KOPT-K1 (cell line): ENCODE data around the gene NRCAM.
"Not testable (repeated sequence)": the region's sequence is repeated elsewhere in the genome, so short reads cannot be mapped to it uniquely, and the experiment has no call there.

ENCODE experiments used
- H3K27ac ChIP-seq: fragments of 200-600 bp; sonication (generic); 2 replicates; pipeline ENCODE4 v1.5.1; 2016; ENCODE audit warnings: antibody characterized with exemption, mild to moderate bottlenecking, low read depth, low read length; ENCODE audit not compliant: poor library complexity, severe bottlenecking
- H3K36me3 ChIP-seq: fragments of 200-600 bp; sonication (generic); 2 replicates; pipeline ENCODE4 v1.5.1; 2017; ENCODE audit warnings: antibody characterized with exemption, mild to moderate bottlenecking, low read length, moderate library complexity; ENCODE audit not compliant: insufficient read depth
- H3K9me3 ChIP-seq: fragments of 200-600 bp; sonication (generic); 2 replicates; pipeline ENCODE4 v1.5.1; 2017; ENCODE audit warnings: antibody characterized with exemption, low read length, mild to moderate bottlenecking; ENCODE audit not compliant: insufficient read depth, poor library complexity, severe bottlenecking

Gene NRCAM

DNA sequence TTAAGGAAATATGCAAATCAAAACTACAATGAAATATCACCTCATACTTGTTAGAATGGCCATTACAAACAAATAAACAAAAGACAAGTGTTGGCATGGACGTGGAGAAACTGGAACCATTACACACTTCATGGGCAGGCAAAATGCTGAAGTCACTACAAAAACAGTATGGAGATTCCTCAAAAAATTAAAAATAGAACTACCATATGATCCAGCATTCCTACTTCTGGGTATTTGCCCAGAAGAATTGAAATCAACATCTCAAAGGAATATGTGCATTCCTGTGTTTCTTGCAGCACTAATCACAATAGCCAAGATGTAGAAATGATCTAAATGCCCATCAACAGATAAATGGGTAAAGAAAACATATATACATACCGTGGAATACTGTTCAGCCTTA, 83.6 kb downstream of the NRCAM start:
- no peaks in the 10 kb centered on the region for H3K9me3 ChIP-seq
- H3K27ac ChIP-seq = no peak overlapping the region
- H3K36me3 ChIP-seq = no peaks in the 10 kb centered on the region

DNA sequence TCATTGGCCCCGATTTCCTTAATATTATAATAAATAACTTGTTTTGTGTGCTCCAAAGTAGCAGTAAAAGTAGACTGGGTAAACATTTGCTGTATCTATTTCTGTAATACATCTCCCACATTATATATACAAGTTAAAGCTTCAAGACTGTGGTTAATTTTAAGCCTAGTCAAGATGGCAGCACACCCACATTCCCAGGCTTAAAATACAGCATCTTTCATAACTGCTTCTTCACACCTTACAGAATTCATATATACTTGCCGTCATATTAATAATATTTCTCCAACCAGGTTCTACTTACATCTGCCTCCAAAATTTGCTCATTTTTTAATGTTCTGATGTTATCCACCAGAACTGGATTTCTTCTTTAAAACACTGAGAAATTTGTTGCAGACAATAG, 85.6 kb downstream of the NRCAM start:
- no peaks in the 10 kb centered on the region for H3K9me3 ChIP-seq
- no peaks in the 10 kb centered on the region for H3K36me3 ChIP-seq
- H3K27ac ChIP-seq = no peak overlapping the region

DNA sequence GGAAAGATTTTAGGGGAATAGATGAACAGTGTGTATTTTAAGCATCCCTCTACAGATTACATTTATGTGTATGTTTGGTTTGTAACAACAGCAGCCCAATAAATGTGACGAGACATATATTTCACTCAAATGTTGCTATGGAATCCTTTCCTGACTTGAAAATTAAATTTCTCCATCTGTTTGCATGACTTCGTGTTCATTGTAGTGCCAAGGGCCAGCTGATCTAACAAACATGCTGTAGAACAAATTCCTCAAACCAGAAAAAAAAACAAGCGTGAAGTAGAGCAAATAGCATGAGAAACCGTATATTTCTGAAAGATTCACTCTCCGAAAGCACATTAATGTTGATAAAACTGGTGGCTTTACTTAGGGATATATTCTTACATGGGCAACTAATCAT, 87.8 kb downstream of the NRCAM start:
- no peaks in the 10 kb centered on the region for H3K36me3 ChIP-seq
- no peaks in the 10 kb centered on the region for H3K9me3 ChIP-seq
- H3K27ac ChIP-seq = no peak overlapping the region

DNA sequence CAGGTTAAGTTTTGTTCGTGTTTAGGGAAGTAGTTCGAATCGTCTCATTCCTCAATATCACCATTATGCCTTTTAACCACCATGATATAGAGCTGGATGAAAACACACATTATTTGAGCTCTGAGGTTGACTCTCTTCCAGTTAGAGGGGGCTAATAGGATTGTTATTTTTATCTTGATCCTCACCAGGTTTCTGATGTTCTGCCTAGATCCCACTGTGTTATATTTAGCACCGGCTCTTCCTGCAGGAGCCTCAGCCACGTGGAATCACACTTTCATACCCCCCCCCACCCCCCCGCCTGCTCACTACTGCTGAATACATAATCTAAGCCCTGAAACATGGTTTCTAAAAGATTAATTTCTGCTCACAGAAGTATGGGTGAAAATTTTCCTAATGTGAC, 88.3 kb downstream of the NRCAM start:
- H3K9me3 ChIP-seq = no peaks in the 10 kb centered on the region
- no peaks in the 10 kb centered on the region for H3K36me3 ChIP-seq
- no peak overlapping the region for H3K27ac ChIP-seq

DNA sequence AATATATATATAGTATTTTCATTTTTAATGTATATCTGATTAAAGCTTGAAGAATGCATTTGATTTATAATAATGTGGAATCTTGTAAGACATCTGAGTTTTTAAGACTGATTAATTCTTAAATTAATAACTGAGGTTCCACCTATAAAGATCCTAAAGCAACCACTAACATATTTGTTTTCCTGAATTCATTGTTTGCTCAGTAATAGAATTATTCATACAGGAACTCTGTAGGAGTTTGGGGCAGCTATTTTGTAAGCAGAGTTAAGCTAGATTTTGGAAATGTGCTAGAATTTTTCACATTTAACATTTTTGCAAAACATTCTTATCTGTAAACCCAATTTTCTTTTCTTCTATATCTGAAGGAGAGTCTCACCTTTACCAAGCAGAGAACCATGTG, 88.9 kb downstream of the NRCAM start:
- Histone ChIP-seq H3K9me3 (no peaks in the 10 kb centered on the region), H3K27ac (no peak overlapping the region), H3K36me3 (no peaks in the 10 kb centered on the region)

DNA sequence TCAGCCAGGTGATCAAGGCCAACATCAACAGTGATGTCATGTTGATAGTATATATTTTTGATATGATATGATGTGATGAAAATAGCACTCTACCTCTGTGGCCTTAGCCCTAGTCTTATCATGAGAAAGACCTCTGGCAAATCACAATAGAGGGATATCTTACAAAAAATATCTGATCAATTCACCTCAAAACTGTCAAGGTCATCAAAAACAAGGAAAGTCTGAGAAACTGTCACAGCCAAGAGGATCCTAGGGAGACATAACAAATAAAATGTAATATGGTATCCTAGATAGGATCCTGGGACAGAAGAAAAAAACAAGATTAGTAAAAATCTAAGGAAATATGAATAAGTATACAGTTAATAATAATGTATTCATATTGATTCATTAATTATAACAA, 92.6 kb downstream of the NRCAM start:
- Histone ChIP-seq H3K27ac (no peak overlapping the region), H3K9me3 (no peaks in the 10 kb centered on the region), H3K36me3 (no peaks in the 10 kb centered on the region)

DNA sequence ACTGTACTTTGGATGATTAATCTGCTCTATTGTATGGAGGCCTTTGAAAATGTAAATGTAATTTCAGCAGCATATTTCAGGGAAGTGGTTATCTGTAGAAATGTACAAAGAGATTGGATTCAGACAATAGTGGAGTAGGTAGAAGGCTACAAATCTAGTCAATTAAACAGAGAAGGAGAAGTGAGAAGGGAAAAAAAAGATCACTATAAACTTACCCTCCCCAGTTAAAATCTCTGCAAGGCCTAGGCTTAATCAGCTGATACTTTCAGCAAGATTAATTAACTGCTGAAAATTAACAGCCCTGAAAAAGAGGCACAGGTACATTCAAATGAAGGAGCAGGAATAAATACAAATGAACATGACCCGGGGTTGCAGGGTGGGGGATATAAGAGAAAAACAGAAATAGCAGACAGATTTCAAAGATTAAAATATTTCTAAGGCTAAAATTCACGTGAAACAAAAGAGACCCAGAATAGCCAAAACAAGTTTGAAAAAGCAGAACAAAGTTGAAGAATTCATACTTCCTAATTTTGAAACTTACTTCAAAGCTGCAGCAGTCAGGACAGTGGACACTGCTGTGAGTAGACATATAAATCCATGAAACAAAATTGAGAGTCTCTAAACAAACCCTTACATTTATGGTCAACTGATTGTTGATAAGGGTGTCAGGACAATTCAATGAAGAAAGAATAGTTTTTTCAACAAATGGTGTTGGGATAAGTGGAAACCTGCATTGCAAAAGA, 96.0 kb downstream of the NRCAM start:
- Histone ChIP-seq H3K9me3 (no peaks in the 10 kb centered on the region), H3K36me3 (no peaks in the 10 kb centered on the region), H3K27ac (no peak overlapping the region)

DNA sequence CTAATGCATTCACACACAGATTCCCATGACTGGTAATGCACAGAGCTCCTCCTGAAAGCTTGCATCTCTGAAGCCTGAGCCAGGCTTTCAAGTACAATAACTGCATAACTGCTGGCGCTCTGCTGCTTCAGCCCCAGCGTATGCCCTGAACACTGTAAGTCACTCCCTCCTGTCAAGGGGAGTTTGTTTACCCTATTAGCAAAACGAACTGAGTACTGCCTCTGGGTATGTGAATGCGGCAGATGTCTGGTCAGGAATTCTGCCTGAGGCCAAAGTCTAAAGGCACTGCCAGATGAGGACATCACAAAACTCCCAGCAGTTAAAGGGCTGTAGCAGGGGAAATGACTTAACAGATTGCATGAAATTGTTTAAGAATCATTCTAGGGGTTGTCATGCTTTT, 97.7 kb downstream of the NRCAM start:
- Histone ChIP-seq H3K36me3 (no peaks in the 10 kb centered on the region), H3K9me3 (no peaks in the 10 kb centered on the region), H3K27ac (no peak overlapping the region)

DNA sequence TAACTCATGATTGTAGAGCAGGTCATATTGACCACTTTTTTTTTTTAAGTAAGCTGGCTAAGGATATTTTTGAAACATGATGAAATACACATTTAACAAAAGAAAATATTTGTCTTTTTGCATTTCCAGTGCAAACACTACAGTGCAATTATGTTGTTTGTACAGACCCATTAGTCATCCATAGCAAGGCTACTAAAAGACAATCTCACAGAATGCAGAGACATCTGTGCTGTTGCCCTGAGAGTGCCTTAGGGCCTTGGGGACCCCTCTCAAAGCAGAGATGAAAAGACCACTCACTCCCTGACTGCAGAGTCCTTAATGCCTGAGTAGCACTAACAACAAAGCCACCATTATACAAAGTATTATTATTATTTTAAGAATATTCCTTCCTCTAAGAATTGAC, 104.5 kb downstream of the NRCAM start:
- Histone ChIP-seq H3K9me3 (no peaks in the 10 kb centered on the region), H3K27ac (no peak overlapping the region), H3K36me3 (no peaks in the 10 kb centered on the region)

DNA sequence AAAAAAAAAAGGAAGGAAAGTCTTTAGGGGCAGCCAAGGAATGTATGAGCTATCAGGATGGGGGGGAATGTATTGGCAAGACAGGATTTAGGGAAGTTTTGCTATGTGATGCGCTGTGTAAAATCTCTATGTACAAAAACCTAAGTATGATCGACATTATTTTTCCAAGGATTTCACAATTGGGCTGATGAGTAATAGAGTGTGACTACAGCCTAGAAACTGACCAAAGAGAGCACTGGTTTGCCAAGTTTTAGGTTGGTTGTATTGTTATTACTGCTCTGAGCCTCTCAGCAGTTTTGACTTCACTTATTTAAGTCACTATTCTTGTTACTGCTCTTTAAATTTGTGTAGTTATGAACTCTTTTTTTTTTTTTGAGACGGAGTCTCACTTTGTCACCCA, 107.3 kb downstream of the NRCAM start:
- H3K27ac ChIP-seq = no peak overlapping the region
- H3K9me3 ChIP-seq = no peaks in the 10 kb centered on the region
- no peaks in the 10 kb centered on the region for H3K36me3 ChIP-seq

DNA sequence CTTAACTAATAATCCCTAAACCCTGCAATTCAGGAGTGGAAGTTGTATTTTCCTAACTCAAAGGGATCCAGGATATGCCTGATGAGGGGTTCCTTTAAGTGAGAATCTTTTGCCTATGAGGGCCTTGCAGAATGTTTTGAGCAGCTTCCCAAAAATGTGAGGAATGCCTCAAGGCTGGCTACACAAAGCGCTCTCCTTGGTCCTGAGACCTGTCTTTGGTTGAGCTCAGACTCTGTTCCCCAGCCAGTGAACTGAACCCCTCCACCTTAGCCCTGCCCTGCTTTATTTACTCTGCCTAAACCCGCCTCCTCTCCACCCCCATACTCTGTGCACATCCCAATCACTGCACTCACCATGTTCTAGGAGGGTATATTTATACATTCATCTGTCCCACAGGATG, 108.6 kb downstream of the NRCAM start:
- Histone ChIP-seq H3K9me3 (no peaks in the 10 kb centered on the region), H3K36me3 (no peaks in the 10 kb centered on the region), H3K27ac (no peak overlapping the region)

DNA sequence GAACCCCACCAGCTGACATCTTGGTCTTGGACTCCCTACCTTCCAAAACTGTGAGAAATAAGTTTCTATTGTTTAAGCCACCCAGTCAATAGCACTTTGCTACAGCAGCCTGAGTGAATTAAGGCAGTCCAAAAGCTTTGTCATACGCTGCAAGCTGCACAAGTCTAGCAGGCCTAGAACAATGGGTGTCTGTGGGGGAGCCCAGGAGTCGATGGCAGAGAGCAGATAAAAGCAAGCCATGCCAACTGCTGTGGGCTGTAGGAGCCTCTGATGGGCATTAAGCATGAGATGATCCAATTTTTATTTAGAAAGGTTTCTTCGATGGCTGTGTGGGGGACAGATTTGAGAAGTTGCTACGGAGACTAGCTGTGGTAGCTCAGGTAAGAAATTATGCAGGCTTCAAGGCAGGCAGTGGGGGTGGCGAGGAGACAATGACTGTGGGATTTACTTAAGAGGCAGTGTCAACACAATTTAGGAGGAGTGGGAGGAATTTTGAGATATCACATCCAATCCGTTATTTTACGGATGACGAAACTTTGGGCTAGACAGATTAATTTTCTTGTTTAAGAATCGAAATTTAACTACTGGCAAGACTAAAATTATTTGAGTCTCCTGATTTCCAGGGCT, 110.4 kb downstream of the NRCAM start:
- H3K27ac ChIP-seq = no peak overlapping the region
- no peaks in the 10 kb centered on the region for H3K36me3 ChIP-seq

DNA sequence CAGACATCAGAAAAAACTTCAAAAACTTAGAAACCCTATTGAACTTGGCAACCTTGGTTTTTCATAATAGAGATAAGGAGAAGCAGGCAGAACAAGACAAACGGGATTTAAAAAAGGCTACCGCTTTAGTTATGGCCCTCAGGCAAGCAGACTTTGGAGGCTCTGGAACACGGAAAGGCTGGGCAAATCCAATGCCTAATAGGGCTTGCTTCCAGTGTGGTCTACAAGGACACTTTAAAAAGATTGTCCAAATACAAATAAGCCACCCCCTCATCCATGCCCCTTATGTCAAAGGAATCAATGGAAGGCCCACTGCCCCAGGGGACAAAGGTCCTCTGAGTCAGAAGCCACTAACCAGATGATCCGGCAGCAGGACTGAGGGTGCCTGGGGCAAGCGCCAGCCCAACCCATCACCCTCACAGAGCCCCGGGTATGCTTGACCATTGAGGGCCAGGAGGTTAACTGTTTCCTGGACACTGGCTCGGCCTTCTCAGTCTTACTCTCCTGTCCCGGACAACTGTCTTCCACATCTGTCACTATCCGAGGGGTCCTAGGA, 115.3 kb downstream of the NRCAM start:
- no peak overlapping the region for H3K27ac ChIP-seq
- no peaks in the 10 kb centered on the region for H3K9me3 ChIP-seq
- no peaks in the 10 kb centered on the region for H3K36me3 ChIP-seq

More for the DNA sequence above, 110.4 kb downstream of the NRCAM start:
- no peaks in the 10 kb centered on the region for H3K9me3 ChIP-seq

DNA sequence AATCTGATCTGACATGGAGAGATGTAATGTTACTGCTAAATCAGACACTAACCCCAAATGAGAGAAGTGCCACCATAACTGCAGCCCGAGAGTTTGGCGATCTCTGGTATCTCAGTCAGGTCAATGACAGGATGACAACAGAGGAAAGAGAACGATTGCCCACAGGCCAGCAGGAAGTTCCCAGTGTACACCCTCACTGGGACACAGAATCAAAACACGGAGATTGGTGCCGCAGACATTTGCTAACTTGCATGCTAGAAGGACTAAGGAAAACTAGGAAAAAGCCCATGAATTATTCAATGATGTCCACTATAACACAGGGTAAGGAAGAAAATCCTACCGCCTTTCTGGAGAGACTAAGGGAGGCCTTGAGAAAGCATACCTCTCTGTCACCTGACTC, 115.8 kb downstream of the NRCAM start:
- H3K36me3 ChIP-seq, H3K27ac ChIP-seq, H3K9me3 ChIP-seq: not testable (repeated sequence)

DNA sequence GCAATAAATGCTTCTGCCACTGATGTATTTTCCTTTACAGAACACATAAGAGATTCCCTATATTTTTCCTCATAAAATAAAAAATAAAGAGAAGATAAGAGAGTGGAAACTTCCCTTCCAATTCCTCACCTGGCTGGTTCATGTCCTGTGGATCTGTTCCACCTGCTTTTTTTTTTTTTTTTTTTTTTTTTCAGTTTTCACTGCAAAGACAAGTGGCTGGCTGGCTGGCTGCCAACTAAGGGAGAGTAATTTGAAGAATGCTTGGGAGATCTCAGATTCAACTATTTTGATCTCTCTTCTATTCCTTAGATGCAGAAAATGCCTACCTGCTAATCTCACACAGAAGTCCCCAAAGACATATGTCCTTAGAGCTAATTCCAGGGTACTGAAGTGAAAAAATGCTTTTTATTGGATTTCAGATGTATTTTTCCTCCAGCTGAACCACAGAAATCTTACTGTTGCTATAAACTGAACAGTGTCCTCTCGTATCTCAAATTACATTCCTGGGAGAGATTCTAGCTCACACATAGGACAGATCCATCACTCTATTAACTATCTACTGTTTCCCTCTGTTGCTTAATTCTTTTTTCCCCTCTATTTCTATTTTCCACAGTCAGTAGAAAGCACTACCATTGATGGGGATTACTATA, 120.8 kb downstream of the NRCAM start:
- Histone ChIP-seq H3K9me3 (no peaks in the 10 kb centered on the region), H3K27ac (no peak overlapping the region), H3K36me3 (no peaks in the 10 kb centered on the region)
